GM18858 (cell line): ENCODE data around the gene INSYN2B.

Experiments
- ATAC-seq: cut with Tn5 transposase; IDR thresholded peaks from one replicate; pipeline ENCODE4 v1.9.1; 2021; ENCODE audit not compliant: unreplicated experiment

Gene INSYN2B

GRCh38 chr5:169973056-169973455 lies 7.2 kb downstream of the INSYN2B start:
- no peak for ATAC-seq

GRCh38 chr5:169971780-169972179 lies 8.5 kb downstream of the INSYN2B start:
- no peak for ATAC-seq

GRCh38 chr5:169970911-169971765 lies 9.2 kb downstream of the INSYN2B start:
- no peak for ATAC-seq

- peak; percentile 61 for ATAC-seq
Observed at GRCh38 chr5:169970339-169970738, 10.0 kb downstream of the INSYN2B start.

GRCh38 chr5:169964246-169964645 lies 16.0 kb downstream of the INSYN2B start:
- no peak for ATAC-seq

- ATAC-seq, result no peak
Observed at GRCh38 chr5:169960659-169961058, 19.6 kb downstream of the INSYN2B start.

- no peak for ATAC-seq
Observed at GRCh38 chr5:169958278-169958677, 22.0 kb downstream of the INSYN2B start.

- no peak for ATAC-seq
Observed at GRCh38 chr5:169956756-169957155, 23.5 kb downstream of the INSYN2B start.

GRCh38 chr5:169956126-169956525 lies 24.2 kb downstream of the INSYN2B start:
- no peak for ATAC-seq

GRCh38 chr5:169954786-169955185 lies 25.5 kb downstream of the INSYN2B start:
- no peak for ATAC-seq

- peak; percentile 59 for ATAC-seq
Observed at GRCh38 chr5:169953196-169953595, 27.1 kb downstream of the INSYN2B start.

- ATAC-seq, result no peak
Observed at GRCh38 chr5:169950333-169950732, 30.0 kb downstream of the INSYN2B start.

- ATAC-seq, result no peak
Observed at GRCh38 chr5:169946743-169947295, 33.5 kb downstream of the INSYN2B start.

- ATAC-seq, result no peak
Observed at GRCh38 chr5:169945831-169946261, 34.4 kb downstream of the INSYN2B start.

- peak; percentile 51 for ATAC-seq
Observed at GRCh38 chr5:169944922-169945680, 35.2 kb downstream of the INSYN2B start.

GRCh38 chr5:169944115-169944514 lies 36.2 kb downstream of the INSYN2B start:
- no peak for ATAC-seq

- no peak for ATAC-seq
Observed at GRCh38 chr5:169943026-169943425, 37.3 kb downstream of the INSYN2B start.

GRCh38 chr5:169942181-169942580 lies 38.1 kb downstream of the INSYN2B start:
- no peak for ATAC-seq

GRCh38 chr5:169941542-169941941 lies 38.8 kb downstream of the INSYN2B start:
- ATAC-seq, result no peak

GRCh38 chr5:169939731-169940130 lies 40.6 kb downstream of the INSYN2B start:
- no peak for ATAC-seq

- ATAC-seq, result no peak
Observed at GRCh38 chr5:169938439-169938838, 41.9 kb downstream of the INSYN2B start.

- ATAC-seq, result no peak
Observed at GRCh38 chr5:169935762-169936161, 44.5 kb downstream of the INSYN2B start.
